RCC 7860 (cell line): ENCODE data around the gene GRID1.

Experiments used
- DNase-seq: peaks from one replicate; pipeline ENCODE4 v3.0.0-alpha.2; 2015; ENCODE audit warnings: low spot score
- FAIRE-seq: peaks from 2 replicates; lab custom pipeline; 2012; peaks lifted over from hg19 to GRCh38; lab: Jason Lieb, UNC

GRID1 gene

DNA sequence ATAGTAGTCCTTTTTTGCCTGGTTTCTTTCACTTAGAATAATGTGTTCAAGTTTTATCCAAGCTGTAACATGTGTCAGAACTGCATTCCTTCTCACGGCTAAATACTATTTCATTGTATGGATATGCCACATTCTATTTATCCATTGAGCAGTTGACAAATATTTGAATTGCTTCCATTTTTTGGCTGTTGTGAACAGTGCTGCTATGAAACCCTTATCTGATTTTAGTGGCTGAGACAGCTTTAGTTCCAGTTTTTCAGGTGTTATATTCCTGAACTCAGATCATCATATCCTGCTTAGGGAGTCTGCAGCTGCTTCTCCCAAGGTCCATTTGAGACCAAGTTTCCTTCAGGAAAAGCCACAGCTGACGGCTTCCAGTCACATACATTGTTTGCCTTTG lies 339.2 kb downstream of the GRID1 start:
- DNase-seq, result no peak
- FAIRE-seq, result no peak

GRCh38 chr10:86025509-86025908 lies 341.1 kb downstream of the GRID1 start:
- DNase-seq (no peak), FAIRE-seq (no peak)

DNA sequence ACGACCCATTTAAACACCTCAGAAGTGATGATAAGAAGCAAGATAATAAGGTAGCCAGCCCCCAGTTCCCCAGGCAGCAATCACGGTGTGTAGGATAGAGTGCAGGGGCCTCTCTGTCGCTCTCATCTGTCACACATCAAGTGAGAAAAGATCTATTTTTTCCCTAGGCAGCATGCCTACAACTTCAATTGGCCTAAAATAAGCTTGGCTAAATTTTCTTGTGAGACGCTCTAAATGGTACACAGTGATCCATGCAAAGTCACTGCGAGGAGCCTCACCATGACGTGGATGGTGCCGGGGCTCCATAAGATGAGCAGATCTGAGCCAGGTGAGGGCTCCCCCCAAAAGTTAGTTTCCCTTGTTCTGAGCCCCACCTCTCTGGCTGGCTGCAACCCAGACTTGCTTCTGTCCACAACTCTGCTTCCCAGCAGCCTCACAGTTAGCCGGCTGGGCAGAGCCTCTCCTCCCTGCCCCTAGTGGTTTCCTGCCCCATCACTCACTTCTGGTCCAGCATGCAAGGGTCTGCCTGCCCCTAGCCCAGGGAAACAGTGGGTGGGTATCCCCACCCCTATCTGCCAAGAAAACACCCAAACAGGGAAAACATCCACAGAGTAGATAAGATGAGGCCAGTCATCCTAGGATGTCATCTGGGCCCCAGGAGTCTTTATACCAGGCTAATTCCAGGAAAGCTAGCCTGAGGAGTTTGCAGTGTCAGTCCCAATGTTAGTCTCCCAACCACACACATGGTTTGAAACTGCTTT lies 342.1 kb downstream of the GRID1 start:
- FAIRE-seq (no peak), DNase-seq (no peak)

- DNase-seq (no peak), FAIRE-seq (no peak)
Observed at GRCh38 chr10:86023931-86024280, 342.7 kb downstream of the GRID1 start.

- no peak for FAIRE-seq
- DNase-seq, result no peak
Observed at GRCh38 chr10:86023336-86023735, 343.3 kb downstream of the GRID1 start.

GRCh38 chr10:86022906-86023305 lies 343.7 kb downstream of the GRID1 start:
- DNase-seq, result no peak

DNA sequence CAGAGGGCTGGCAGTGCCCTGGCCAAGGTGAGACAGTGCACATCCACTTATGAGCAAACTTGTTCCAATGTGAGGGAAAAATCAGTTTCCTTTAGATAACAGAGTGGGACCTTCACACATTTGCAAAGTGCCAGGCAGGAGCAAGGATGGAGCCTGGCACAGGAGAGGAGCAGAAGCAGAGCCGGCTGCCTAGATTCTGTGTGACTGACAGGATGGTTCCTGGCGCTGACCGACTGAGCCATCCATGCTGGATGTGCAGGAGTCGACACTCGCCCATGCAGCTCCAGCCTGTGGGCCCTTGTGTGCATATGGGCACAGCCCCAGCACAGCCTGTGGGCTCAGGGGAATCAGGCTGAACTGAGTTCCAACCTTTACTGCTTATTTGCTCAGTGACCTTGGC lies 346.5 kb downstream of the GRID1 start:
- FAIRE-seq (no peak), DNase-seq (no peak)

More at GRCh38 chr10:86022906-86023305, 343.7 kb downstream of the GRID1 start:
- FAIRE-seq, result no peak

- DNase-seq (no peak), FAIRE-seq (no peak)
Observed at GRCh38 chr10:86019141-86019540, 347.5 kb downstream of the GRID1 start.

- no peak for DNase-seq
- FAIRE-seq, result no peak
Observed at GRCh38 chr10:86018735-86019058, 347.9 kb downstream of the GRID1 start.

DNA sequence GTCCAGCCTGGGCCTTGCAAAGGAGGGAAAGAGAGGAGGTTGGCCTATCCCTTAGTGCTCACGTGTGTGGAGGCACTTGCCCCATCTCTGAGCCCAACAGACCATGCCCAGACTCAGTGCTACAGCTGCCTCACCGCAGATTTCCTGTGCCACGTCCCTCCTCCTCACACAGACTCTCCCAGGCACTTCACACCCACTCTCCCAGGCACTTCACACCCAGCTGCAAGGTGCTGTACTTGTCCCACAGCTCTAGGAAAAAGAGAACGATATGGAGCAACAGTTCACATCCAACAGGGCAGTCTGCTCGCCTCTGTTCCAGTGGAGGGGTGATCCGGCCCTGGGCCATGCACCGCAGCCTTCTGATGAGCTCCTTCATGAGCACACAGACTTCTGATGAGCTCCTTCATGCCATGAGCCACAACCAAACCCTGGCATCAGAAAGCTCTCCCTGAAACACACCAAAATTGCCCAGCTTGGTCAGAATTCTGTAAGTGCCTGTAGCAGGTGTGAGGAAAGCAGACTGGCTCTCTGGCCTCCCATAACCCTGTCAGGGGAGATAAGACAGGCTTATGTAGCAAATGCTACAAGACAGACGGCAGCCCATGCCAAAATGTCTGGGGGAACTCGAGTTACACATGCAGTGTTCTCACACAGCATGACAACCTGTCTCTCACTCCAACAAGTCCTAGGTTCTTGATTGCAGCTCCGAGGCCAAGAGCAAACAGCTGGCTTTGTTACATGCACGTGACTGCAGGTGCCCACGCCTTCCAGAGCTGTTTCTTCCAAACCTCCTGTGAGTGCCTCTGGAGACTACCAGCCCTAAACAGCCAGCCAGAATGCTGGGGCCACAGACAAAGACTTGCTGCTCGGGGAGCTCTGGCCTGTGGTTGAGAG lies 348.5 kb downstream of the GRID1 start:
- DNase-seq, result no peak
- FAIRE-seq, result no peak

DNA sequence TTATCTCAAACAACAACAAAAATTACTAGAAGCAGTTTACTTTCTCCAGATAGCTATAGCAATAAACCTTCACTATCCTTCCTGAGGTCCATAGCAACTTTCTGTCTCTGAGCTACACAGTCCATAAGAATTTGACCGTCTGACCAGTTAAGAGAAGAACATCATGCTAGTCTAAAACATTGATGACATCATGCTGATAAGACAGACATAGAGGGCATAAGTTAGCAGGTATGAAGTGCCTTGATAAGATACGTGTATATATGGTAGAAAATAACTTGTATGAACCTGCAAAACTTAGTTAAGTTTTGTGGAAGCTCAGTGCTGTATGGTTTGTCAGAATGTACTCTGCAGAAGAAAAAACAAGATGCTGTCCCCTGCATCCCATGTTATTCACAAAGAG lies 353.0 kb downstream of the GRID1 start:
- FAIRE-seq, result no peak
- no peak for DNase-seq

- no peak for DNase-seq
- FAIRE-seq, result no peak
Observed at GRCh38 chr10:86007171-86007570, 359.4 kb downstream of the GRID1 start.

DNA sequence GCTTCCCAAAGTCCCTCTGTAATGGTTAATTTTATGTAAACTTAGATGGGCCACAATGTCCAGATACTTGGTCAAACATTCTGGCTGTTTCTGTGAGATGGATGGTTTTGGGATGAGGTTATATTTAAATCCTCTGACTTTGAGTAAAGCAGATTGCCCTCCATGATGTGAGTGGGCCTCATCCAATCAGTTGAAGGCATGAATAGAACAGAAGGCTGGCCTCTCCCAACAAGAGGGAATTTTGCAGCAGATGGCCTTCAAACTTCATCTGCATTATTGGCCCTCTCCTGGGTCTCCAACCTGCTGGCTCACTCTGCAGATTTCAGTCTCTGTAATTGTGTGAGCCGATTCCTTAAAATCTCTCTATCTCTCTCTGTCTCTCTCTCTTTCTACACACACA lies 362.3 kb downstream of the GRID1 start:
- FAIRE-seq (no peak), DNase-seq (no peak)

DNA sequence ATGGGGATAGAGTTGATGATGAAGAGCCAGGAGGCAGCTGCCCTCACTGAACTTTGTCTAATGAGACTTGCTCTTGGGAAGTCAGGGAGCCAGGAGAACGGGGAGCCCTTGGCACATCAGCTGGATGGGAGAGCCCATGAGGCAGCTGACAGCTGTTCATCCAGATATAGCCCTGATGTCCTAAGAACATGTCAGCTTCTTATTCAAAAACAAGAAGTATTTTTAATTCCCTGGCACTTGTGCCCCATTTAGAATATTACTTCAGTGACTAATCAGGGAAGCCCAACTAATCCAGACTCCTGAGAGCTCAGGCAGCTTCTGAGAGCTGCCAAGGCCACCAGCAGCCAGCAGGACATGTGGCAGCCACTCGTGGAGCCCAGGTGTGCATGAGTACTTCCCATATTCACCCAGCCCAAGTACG lies 363.4 kb downstream of the GRID1 start:
- FAIRE-seq (no peak), DNase-seq (no peak)

DNA sequence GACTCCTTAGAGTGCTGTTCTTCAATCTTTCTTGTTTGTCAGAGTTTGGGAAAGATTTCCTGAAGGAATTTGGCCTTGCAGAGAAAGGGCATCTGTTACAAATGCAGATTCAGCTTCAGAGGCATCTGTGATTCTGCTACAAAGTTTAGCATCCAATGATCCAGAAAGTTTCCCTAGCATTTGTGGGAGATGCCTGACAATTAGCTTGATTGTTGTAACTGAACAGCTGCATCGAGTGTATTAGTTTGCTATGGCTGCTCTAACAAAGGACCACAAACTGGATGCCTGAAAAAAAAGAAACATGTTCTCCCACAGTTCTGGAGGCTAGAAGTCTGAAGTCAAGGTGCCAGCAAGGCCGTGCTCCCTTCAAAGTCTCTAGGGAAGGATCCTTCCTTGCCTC lies 365.1 kb downstream of the GRID1 start:
- DNase-seq, result no peak
- FAIRE-seq, result no peak

DNA sequence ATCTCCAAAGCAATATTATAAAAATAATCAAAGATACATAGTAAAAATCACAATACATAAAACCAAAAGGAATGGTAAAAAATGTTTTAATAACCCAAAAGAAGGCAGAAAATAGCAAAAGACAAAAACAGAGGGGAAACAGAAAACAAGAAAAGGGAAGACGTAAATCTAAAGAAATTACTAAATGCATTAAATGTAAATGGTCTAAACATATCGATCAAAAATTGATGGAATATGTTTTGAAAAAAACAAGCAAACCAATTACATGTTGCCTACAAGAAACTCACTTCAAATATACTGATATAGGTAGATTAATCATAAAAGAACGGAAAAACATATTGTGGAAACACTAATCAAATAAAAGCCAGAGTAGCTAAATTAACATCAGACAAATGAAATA lies 369.1 kb downstream of the GRID1 start:
- FAIRE-seq, result no peak
- DNase-seq, result no peak

GRCh38 chr10:85995791-85996190 lies 370.8 kb downstream of the GRID1 start:
- FAIRE-seq (no peak), DNase-seq (peak; percentile 30)

DNA sequence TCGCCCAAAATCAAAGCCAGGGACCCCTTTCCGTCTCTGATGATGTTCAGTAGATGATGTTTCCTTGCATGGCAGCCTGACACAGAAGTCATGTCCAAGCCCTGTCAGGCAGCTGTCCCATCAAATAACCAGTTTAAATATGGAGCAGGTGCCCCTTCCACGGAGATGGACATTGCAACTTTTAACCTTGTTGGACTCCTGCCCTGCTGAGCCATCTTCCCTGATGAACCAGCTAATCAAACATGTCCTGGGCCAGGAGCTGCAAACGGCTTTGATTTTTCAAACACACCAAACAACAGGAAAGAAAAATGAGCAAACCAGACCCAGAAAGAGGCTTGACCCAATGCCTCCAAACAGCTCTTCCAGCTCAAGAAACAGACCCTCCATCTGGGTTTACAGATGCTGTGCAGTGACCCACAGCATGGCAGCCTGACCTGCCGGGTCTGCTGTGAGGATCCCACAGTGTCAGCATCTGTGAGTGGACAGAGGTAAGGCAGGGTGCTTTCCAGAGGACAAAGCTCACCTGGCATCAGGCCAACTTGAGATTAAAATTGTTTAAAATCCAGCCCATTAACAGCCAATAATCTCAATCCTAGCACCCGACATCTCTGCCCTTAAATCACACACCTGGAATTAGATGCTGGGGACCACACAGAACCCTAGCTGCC lies 372.6 kb downstream of the GRID1 start:
- FAIRE-seq (no peak), DNase-seq (no peak)

- FAIRE-seq, result no peak
- no peak for DNase-seq
Observed at GRCh38 chr10:85993140-85993539, 373.5 kb downstream of the GRID1 start.

GRCh38 chr10:85992324-85992723 lies 374.3 kb downstream of the GRID1 start:
- DNase-seq (no peak), FAIRE-seq (no peak)

- FAIRE-seq (no peak), DNase-seq (no peak)
Observed at GRCh38 chr10:85986777-85987176, 379.8 kb downstream of the GRID1 start.

DNA sequence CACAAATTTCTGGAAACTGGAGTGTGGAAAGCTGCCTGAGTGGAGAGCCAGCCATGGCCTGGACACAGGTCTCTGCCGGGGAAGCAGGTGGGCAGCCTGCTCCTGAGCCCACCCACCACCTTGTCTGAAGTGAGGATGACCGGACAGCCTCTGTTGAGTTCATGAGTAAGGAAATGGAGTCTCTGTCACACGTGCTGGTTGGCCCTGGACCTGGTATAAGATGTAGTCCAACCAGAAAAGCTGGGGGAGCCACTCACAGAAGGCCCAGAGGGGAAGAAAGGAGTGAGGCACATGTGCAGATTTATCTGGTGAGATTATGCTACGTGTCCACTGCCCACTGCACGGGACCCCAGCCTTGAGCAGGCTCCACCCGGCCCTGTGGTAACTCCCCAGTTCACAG lies 383.5 kb downstream of the GRID1 start:
- no peak for FAIRE-seq
- no peak for DNase-seq
